GM19238 (cell line): ENCODE measurements around the gene HLA-DPA1.
A peak's percentile ranks its signal among the peaks of the same experiment; 100 is the strongest.
"Not testable (repeated sequence)": the region's sequence is repeated elsewhere in the genome, so short reads cannot be mapped to it uniquely, and the experiment has no call there.

Source experiments
- DNase-seq: peaks from one replicate; pipeline ENCODE4 v3.0.0; 2011; ENCODE audit warnings: low spot score; ENCODE audit not compliant: insufficient read length

HLA-DPA1 gene

GRCh38 chr6:33065312-33065711, 8.1 kb downstream of the HLA-DPA1 start:
- DNase-seq = no peak

GRCh38 chr6:33064723-33065122, 8.7 kb downstream of the HLA-DPA1 start:
- DNase-seq = no peak

- DNase-seq = not testable (repeated sequence)
Measured at GRCh38 chr6:33063435-33063834, 10.0 kb downstream of the HLA-DPA1 start.

- DNase-seq = no peak
Measured at GRCh38 chr6:33061987-33062386, 11.5 kb downstream of the HLA-DPA1 start.

DNA sequence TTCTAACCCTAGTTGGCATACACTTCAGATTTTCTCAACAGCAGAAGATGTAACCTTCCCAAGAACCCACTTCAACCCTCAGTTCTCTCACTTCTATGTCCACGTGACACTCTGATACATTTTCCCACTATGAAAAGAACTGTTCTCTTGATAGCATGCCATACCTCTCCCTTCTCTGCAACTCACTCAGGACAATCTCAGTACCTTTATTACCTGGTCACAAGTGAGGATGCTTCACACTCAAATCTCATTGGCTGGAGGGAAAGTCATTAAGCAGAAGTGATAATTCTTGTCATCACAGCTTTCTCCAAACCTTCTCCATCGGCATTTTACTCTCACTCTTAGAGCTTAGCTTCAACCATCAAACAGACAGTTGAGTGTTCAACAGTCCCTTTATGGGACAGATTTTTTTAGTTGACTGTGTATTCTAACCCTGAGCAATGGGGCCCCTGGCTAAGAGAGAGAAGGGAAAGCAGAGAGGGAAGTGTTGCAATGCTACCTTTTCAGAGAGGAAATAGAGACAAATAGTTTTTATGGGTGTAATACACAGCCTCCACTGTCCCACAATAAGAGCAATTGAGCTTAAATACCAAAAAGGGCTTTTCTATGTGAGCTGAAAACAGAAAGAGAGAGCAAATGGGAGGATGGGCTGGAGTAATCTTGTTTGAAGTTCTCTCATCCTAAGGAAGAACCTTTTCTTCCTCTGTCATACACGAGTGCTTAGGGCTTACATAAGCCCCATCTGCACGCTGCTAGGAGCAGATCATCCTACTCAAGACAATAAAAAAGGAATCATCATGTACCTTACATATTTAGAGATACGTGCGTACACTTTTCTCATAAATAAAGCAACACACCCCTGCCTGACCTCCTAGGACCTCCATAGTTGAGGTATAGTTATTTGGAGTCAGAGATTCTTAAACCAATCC, 16.0 kb downstream of the HLA-DPA1 start:
- DNase-seq = no peak

GRCh38 chr6:33053230-33053629, 20.2 kb downstream of the HLA-DPA1 start:
- no peak for DNase-seq

DNA sequence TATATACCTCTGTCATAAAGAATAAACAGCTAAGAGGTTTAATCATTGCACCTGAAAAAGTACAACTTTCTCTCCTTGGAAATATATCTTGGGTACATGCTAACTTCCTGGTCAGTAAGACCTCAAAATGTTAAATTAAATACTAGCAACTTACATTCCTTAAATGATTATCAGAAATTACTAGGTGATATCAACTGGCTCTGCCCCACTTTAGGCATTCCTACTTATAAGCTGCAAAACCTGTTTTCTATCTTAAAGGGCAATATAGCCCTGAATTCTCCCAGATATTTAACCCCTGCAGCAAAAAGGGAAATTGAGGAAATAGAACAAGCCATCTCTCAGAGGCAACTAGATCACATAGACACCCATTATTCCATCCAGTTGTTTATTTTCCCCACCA, 20.8 kb downstream of the HLA-DPA1 start:
- no peak for DNase-seq

DNA sequence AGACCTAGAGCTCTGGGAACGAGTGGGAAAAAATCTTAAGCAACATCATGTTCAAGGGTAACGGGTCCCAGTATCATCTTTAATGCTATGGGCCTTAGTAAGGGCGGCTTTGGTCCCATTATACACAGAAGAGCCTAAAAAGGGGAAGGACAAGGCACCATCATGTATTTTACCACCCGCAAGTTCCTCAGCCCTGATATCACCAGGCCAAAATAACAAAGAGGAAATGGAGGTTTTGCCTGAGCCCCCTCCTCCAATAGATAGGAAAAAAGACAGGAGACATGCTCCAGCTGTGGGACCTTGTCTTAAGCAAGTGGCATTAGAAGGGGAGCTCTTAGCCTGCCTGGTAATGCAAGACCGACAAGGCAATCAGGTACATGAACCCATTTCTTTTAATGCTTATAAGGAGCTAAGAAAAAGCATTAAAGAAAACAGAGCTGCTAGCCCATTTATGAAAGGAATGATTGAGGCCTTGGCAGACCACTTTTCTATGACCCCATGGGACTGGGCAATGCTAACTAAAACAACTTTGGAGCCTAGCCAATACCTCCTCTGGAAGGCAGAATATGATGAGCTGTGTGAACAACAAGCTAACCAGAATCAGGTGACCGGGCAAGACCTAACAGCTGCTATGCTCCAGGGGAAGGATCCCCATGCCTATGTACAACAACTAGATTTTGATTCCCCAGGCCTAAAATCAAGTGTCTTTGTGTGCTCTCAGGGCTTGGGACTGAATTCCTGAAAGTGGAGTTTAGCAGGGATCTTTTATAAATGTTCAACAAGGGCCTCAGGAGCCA, 23.2 kb downstream of the HLA-DPA1 start:
- DNase-seq = no peak

DNA sequence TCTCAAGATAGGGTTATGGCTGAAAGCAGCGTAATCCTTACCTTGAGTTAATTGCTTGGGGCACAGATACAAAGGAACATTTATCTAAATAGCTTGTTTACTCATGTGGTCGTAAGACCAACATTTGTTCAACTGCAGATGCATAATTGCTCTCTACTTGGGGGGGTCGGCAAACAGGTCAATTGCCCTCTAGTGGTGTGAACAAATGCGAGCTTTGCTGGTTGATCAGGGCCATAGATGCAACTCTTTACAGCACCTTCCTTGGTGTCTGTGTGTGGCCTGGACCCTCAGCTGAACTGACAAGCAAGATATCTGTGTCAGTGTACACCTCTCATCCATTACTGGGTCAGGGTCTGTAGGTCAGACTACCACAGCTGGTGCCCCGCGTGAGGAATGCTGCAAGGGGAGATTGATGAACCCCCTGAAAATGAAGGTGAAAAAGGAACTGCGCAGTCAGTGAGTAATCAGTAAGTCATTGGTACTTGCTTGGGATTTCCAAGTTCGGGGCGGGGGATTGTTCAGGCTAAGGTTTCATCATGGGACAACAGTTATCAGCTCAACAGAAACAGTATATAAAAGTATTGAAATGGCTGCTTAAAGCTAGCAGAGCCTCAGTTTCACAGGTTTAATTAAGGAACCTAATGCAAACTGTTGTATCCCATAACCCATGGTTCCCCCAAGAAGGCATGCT, 24.0 kb downstream of the HLA-DPA1 start:
- DNase-seq = no peak

GRCh38 chr6:33040157-33040556, 33.3 kb downstream of the HLA-DPA1 start:
- DNase-seq = no peak

DNA sequence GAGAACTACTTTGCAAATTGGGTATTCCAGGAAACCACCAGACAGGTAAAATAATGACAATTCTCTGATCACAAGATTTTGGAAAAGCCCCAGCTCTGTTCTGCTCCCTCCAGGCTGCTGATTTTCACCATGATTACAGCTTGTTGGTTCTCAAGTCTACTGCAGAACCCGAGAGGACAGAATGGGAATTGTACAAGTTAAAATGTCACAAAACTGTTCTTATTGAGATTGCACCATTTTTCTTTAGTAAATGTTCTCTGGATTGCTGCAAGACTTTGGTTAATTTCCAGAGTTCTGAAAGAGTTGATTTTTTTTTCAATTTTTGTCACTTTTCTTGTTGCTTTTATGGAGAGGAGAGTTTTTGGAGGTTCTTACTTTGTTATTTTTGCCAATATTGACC, 36.9 kb downstream of the HLA-DPA1 start:
- DNase-seq = no peak

GRCh38 chr6:33034554-33034953, 38.9 kb downstream of the HLA-DPA1 start:
- DNase-seq = no peak

GRCh38 chr6:33030245-33030644, 43.2 kb downstream of the HLA-DPA1 start:
- no peak for DNase-seq

DNA sequence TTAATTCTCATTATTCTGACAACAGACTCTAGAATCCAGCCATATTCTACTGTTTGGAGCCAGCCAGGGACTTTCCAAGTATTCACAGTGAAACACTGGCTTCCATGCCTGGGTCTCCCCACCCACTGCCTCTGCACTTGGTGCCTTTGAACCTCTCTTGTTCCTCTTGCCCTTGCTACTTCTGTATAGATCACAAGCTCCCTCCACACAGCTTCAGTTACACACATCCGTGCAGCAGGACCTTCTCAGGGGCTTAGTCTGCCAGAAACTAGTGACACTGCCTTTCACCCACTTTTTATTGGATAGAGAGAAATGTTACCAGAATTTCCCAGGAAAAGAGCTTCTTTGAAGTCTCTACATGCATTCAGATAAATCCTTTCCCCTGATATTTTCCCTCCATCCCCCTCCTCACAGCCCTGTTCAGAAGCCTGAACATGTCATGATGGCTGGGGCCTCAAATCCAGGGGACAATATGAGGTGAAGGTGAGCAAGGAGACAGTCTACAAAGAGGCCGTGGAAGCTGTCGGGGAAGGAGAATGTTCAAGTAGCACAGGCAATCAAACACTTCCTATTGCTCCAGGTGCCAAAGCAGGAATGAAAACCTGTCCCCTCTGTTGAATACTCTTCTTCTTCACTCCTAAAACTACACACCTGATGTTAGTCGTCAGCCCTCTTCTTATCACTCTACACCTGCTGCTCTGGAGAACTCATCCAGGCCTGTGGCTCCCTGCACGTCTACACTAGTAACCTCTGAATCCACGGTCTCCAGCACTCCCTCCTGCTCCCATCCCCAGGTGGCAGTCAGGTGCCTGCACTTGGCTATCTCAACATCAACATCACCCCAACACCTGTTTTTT, 43.9 kb downstream of the HLA-DPA1 start:
- DNase-seq = no peak

DNA sequence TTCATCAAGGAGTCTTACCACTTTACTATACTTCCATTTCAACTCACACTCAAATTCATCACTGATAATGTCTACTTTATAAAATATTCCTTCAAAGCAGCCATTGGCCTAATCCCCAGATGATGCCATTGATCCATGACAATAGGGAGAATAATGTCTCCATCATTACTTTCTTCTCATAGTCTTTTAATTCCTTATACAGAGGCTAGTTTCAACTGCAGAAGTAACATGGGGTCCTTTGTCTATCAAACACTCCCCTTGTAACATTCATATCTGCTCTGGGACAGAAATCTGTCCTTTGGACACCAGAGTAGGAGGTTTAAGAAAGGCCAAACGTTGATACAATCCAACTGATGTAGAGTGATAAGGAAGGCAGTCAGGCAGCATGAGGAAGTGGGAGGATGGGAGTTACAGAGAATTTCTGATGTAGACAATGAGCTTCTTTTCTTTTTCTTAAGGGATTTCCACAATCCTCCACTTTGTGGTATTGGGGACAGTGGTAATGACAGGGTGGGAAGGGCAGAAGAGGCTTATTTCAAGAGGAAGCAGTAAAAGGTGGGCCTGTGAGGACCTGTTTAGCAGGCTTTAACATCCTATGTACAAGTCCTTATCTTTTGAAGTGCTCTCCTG, 45.1 kb downstream of the HLA-DPA1 start:
- DNase-seq = no peak

DNA sequence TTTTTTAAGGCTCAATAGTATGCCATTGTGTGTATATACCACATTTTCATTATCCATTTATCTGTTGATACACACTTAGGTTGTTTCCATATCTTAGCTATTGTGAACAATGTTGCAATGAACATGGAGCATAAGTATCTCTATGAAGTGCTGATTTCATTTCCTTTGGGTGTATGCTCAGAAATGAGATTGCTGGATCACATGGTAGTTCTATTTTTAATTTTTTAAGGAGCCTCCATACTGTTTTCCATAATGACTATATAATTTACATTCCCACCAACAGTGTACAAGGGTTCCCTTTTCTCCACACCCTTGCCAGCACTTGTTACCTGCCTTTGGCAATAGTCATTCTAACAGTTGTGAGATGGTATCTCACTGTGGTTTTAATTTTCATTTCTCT, 48.9 kb downstream of the HLA-DPA1 start:
- DNase-seq = no peak

DNA sequence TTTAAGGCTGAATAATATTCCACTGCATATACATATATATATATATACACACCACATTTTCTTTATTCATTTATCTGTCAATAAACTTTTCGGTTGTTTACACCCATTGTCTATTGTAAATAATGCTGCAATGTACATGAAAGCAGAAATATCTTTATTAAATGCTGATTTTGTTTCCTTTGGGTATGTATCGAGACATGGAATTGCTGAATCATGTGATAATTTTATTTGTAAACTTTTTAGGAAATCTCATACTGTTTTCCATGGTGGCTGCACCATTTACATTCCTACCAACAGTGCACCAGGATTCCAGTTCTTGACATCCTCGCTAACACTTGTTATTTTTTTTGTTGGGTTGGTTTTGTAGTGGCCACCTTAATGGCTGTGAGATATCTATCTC, 49.9 kb downstream of the HLA-DPA1 start:
- DNase-seq = no peak

DNA sequence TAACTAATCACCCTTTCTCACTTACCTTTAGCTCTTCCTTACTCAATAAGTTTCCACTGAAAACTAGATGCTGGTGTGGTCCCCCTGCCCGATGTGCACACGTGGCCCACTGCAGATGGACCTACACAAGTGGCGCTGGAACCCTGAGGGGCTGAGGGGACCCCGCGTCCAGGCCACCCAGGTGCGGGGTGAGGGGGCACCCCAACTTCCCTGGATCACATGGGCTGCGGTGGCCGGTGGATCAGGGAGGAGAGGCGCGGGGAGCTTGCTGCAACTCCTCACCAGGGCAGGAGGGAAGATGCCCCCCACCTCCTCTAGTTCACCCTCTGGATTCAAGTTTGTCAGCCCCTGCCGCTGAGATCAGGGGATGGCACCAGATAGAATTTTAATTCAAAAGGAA, 51.5 kb downstream of the HLA-DPA1 start:
- no peak for DNase-seq

DNA sequence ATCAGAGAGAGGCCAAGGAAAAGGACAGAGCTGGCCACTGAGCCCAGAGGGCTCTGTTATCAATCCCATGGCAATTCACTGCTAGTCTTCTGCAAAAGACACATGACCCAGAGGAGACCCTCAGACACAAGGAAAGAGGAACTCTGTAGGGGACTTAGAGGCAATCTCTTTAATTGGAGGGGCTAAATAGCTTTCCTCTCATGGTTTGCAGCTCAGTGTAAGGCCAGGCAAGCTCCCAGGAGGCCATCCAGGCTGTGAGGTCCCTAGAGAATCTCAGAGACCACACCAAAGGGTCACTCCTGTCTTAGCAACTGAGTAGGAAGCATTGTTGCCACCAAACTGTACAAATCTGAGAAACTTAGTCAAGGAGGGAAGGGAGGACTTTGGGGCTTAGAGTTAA, 54.1 kb downstream of the HLA-DPA1 start:
- no peak for DNase-seq

DNA sequence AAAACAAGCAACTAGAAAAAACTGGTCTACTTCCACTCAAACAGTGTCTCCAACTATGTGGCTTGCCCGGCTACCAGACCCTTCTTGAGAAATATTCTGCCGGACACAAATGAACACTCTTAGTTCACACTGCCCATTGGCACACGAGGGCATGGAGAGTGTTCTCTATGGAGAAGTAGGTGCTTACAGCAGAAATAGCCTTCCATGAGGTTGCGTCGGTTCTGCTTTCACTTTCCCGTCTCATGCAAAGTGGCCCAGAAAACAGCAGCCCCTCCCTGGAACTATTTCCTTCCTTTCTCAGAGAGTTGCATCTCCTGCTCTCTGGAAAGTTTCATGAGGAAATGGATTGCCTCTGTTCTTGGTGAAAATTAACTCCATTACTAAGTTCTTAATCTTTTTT, 54.5 kb downstream of the HLA-DPA1 start:
- DNase-seq = peak; percentile 34
